HK-2 (cell line): Measurements from ENCODE around the gene DGAT2.

ENCODE experiments used
- DNase-seq: peaks from one replicate; pipeline ENCODE4 v3.0.0-alpha.2; 2018; ENCODE audit not compliant: unreplicated experiment

The DGAT2 gene

DNA sequence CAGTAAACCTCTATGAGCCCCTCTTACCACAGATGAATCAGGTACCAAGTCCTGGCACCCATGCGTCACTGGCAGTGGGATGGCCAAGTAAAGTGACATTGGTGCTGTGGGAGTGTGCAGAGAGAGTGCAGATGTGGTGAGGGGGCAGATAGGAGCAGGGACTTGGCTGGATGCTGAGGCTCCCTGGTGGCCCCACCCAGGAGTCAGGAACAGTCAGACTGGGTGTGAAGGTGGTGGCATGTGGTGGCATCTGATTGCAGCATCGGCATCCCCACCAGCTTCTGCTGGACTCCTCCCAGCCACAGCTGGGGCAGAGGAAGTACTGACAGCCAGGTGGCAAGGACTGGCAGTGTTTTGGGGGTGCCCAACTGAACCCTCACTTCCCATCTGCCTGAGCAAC lies 11.4 kb downstream of the DGAT2 start:
- no peak for DNase-seq

DNA sequence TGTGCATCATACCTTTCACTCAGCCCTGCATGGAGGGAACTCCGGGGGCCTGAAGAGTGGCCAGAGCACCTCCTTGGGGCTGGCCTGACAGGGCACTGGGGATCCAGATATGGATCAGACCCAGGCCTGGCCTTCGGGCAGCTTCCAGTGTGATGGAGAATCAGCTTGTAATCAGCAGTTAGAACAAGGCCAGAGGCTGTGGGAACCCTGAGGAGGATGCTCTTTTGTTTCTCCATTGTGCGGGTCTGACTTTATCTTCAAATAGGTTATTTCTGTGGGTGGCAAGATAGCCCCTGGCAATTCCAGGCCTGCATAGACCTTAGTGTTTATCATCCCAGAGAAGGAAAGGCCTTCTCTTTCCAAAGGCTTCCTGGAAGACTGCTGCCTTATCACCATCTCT lies 12.3 kb downstream of the DGAT2 start:
- DNase-seq: no peak

DNA sequence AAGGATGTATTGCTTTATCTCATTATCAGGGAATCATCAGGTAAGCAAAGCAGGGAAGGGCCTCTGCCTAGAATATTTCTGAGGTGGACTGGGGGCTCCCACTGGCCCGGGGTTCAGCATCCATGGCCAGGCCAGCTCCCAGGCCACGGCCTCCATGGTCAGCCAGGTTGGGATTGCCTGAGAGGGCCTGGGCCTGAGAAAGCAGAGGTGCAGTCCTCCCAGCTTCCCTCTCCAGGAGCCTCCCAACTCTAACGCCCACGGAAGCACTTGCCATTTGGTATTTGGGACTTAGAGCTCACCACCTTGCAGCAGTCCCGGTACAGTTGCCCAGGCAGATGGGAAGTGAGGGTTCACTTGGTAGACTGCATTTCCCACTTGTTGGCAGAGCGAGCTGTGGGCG lies 12.7 kb downstream of the DGAT2 start:
- no peak for DNase-seq

DNA sequence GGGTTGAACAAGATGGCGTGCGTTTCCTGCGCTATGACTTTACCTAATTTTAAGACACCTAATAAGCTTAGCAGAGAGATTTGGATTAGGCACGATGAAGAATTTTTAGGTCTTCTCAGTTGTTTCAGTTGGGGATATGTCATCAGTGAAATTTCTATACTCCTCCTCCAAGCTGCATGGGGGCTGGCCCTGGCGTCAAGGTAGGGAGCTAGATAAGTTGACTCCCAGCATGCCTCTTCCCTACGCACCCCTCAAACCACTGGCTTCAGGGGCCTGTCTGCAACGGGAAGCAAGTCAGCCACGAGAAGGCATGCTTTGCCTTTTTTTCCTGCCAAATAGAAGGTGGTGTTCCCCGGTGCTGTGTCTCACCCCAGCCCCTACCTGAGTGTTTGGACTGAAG lies 13.3 kb downstream of the DGAT2 start:
- no peak for DNase-seq

DNA sequence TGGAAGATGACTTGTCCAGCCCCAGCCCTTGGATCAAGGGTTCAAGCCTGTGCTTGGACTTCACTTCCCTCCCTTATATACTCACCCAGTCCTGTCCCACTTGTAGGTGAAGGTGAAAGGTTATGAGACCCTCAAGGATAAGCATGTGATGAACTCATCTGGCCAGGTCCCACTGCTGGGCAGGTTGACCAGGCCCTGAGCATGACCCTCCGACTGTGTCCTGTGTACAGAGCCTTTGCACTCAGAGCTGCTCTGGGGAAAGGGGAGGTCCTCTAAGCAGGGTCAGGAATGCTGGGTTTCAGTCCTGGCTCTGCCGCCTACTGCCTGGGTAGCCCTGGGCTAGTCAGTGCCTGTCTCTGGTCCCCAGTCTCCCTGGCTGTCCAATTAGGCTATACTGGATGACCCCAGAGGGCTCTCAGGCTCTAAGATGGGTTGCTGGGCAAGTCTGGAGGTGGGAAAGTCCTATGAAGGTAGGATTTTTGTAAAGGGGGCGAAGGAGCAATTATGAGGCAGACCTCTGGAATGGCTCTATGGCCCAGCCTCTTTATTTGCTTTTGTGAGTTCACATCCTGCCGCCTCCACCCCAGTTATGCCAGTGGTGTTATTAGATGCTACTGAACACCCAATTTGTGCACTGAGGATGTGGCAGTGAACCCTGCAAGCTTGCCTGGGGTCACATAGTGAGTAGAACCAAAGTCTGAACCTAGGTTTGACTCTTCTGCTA lies 14.1 kb downstream of the DGAT2 start:
- DNase-seq: no peak

DNA sequence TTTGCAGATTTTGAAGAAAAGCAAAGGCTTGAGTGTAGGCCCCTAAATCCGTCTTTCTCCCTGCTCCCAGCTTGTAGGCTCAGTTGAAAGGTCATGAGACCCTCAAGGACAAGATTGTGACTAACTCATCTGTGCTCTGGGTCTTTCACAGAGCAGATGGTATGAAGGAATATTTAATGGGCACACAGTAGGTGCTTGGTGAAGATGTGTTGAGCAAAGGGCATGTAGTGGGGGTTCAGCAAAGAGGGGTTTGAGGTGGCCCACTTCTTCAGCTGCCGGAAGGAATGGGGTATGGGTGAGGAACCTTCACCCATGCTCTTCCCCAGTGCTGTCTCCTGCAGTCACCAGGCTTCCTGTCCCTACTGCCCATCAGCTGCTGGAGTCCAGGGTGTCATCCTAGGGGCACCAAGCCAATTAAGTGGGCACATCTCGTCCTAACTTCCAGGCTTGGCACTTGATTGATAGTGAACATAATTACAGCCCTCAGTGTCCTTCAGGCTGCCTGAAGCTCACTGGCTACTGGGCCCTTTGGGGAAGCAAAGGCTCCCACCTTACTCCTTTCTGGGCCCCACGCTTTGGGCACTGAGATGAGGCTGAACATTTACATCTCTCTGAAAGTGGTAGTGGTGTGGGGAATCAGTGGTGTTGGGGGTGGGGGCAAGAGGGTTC lies 15.0 kb downstream of the DGAT2 start:
- no peak for DNase-seq

DNA sequence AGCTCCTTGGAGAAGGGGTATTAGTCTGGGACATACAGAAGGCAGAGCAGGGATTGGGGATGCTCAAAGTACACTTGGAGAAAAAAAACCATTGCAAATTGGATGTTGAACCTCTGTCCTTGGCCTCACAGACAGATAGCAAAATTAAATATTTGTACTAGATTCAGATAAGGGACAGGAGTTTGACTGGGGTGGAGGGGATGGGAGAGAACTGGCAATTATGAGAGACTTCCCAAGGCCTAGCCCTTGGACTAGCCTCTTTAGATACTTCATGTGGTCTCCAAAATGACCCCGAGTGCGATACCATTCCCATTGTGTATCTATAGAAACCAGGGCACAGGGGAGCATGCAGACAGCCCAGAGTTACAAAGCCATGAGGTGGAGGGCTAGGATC lies 15.5 kb downstream of the DGAT2 start:
- no peak for DNase-seq

DNA sequence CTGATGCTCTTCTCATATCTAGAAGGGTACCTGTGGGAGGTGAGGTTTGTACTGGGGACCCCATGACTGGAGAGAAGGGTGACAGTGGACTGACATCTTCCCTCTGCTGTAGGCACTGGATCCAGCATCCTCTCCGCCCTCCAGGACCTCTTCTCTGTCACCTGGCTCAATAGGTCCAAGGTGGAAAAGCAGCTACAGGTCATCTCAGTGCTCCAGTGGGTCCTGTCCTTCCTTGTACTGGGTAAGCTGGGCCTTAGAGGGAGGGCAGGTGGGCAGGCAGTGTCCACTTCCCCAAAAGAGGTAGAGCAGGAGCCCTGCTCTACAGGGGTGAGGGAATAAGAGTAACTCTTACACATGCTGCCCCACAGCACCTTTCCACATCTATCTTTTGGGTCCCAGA lies 15.9 kb downstream of the DGAT2 start:
- DNase-seq: no peak

DNA sequence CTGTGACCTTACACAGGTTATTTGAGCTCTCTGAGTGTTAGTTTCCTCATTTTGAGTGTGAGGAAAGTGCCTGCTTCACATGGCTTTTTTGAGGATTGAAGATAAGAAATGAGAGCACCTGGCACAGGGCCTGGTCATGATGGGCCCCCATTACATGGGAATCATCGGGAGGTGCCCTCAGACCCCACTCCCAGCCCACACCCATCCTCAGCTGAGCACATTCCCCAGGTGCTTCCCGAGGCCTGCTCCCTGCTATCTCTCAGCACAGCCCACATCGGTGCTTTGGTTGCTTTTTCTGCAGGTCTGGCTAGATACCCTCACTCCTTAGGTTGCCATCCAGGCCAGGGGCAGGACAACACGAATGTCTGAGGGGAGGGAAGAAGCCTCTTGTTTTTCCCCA lies 16.6 kb downstream of the DGAT2 start:
- no peak for DNase-seq

DNA sequence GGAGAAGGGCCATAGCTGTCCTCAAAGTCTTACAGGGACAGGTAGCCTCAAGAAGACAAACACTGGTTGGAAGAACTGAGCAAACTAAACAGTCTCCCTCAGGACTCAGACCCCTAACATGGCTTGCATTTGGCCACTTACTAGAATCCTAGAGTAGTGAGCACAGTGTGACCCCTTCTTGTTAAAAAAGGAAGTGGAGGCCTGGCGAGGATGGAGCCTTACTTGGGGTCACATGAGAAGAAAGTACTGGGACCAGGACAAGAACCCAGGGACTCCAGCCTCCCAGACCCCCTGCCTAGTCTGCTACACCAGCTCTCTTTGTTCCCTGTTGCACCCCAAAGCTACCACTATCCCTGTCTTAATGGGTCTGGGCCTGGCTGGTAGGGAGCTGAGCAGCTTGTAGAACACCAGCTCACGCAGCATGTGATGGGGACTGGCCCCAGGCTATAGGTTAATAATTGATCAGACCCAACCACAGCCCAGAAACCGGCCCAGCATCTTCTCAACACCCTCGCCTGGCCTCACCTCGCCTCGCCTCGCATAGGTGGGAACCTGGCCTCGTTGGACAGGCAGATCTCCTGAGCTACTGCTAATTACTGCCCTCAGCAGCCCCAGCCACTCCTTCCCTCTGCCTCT lies 17.6 kb downstream of the DGAT2 start:
- peak; percentile 31 for DNase-seq

DNA sequence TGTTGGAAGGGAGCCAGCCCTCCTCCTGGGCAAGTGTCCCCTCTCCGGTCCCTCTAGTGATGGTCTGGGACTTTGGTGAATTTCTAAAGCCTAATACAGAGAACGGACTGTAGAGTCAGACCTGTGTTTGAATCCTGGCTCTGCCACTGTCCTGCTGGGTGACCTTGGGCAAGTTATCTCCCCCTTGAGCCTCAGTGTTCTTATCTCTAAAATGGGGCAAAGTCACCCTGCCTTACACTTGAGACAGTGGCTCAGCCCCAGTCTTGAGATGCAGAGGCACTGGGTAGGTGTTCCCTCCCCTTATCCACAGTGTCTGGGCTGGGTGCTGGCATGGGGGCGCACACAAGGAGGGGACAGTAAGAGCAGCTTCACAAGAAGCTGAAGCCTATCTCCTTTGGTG lies 20.9 kb downstream of the DGAT2 start:
- no peak for DNase-seq

DNA sequence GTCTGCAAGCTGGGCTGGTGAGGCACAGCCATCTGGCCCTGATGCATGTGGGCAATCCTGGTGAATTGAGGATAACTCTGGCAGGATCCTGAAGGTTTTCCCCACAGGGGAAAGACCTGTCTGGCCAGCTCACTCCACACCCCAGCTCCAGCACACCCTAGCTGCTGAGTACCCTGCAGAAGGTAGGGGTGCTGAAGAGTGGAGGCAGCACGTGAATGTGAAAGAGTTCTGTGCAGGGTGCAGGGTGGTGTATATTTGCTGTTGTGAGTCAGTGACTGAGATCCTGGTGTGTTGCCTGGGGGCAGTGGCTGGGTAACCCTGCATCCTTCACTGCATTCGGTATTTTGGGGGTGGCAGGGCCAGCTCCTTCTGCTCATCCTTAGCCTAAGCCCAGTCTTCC lies 22.4 kb downstream of the DGAT2 start:
- DNase-seq: no peak

DNA sequence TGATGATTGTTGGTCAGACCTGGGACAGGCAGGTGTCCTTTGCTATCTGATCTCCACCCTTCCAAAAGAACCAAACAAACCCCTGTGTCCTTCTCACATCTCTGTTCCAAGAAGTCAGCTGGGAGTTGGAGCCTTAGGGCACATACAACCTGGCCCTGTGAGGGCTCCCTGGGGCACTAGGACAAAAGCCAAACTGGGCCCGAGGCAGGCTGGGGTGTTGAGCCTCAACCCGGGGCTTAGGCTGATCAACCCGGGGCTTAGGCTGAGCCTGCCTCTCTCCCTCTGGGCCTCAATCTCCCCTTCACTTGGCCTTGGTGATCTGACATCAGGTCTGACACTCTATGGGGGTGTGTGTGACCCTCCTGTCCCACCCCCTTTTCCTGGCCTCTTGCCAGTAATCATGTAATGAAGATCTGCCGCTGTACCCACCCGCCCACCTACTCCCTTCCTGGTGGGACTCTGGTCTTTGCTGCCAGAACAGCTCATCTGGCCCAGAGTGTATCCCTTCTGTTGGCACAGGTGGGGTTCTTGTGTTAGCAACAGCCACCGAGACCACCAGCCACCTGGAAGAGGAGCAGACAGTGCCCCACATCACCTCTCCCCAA lies 23.7 kb downstream of the DGAT2 start:
- no peak for DNase-seq

DNA sequence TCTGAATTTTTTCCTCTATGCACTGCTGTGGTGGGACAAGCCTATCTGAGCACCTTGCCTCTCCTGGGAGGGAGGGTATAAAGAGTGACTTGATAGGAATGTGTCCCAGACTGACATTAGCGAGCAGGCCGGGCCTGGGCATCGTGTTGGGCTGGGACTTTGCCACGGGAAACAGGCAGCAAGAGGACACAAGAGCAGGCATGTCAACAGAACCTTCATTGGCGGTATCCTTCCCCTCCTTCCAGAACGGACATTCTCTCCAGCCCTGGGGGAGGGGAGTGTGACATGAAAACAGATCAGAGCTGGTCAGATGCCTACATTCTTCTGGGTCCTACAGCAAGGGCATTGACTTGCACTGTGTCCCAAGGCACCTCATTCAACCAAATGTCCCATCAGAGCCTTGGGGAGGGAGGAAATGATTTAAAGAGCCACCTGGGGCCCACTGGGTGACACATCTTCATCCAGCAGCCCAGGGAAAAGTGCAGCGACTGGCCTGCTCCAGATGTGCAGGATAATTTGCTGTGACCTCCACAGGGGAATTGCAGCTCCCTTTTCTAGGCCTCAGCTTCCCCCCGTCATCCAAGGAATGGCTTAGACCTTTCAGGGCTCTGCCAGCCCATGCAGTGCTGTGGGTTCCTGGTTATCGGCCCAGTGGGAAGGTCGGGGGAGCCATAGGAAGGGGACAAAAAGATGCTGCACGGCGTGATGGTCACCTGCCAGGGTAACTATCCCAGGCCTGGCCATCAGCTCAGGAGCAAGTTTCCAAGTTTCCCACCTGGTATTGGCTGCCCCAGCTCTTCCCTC lies 24.6 kb downstream of the DGAT2 start:
- DNase-seq: no peak

DNA sequence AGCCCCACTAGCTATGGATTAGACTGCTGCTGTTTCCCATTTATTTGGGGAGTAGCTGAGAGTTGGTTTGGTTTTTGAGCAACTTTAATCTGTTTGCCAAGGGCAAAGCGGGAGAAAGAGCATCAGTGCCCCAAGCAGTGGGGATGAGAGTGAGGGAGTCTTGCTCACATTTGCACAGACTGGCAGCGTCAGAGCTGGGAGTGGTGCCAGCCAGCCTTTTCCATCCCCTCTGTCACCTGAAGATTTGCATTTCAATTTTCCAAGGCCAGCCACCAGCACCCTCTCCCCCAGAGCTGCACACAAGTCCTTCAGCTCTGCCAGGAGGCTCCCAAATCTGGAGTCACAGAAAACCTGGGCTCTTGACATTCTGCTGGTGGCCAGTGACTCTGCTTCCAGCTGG lies 25.4 kb downstream of the DGAT2 start:
- no peak for DNase-seq

DNA sequence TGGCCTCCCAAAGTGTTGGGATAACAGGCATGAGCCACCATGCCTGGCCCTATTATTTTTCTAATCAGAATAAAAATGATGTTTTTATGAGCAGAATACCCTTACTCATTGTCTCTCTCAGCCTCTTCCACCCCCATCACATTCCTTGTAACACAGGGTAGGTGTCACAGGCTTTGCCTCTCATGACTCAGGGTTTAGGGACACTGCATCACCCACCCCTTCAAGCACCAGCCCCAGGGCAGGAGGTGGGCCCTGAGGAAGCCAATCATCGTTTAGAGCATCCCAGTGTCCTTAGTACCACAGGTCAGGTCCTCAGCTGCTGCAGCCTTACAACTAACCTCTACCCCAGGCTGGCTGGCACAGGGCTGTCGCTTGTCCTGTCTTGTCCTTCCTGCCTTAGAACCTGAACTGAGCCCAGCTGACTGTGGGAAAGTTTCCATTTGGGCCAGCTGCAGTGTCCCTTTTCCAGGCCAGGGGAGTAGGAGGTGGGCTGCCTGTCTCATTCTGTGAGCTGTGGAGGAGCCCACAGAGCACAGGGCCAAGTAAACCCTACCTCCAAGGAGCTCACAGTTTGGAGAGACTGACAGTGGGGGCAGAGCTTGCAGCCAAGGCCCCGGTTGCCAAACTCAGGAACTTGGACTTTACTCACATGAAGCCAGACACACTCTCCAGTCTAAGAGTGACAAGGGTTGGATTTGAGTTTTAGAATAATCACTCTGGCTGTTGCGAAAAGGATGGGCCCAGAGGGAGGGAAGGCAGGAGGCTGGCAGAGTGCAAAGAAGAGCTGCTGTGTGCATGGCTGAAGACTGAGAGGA lies 26.9 kb downstream of the DGAT2 start:
- no peak for DNase-seq

DNA sequence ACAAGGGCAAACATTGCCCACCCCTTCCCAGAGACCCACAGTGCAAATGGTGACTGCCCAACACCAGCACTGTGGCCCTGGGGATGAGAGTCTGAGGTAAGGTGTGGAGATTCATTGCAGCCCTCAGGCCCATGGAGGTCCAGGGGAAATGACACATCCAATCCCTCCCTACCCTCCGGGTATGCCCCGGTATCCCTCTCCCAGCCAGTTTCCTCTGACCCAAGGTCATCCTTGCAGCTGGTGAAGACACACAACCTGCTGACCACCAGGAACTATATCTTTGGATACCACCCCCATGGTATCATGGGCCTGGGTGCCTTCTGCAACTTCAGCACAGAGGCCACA lies 27.5 kb downstream of the DGAT2 start:
- DNase-seq: no peak

DNA sequence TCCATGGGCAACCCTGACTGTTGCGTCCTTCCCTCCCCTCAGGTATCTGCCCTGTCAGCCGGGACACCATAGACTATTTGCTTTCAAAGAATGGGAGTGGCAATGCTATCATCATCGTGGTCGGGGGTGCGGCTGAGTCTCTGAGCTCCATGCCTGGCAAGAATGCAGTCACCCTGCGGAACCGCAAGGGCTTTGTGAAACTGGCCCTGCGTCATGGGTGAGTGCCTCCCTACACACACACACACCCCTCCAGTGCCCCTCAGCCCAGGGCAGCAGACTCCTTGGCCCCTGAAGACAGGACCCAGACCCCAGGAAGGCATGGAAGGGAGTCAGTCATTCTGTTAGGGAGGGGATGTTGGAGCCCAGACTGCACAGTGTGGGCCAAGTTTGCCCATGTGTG lies 28.5 kb downstream of the DGAT2 start:
- DNase-seq: peak; percentile 30

DNA sequence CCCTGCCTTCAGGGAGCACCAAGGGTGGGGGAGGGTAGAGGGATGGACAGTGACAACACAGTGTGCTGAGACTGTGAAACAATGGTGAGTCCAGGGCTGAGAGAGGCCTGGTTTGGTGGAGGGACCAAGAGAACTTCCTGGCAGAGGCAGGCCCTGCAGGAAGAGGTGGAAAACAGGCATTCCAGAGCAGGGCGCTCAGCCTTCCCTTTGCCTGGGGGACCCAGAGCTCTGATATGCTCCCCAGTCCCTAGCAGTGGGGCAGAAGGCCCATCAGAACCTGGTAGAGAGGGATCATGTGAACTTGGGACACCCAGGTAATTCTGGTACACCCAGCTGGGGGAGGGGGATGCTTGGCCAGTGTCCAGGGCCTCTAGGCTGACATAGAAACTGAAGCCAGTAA lies 29.2 kb downstream of the DGAT2 start:
- no peak for DNase-seq

DNA sequence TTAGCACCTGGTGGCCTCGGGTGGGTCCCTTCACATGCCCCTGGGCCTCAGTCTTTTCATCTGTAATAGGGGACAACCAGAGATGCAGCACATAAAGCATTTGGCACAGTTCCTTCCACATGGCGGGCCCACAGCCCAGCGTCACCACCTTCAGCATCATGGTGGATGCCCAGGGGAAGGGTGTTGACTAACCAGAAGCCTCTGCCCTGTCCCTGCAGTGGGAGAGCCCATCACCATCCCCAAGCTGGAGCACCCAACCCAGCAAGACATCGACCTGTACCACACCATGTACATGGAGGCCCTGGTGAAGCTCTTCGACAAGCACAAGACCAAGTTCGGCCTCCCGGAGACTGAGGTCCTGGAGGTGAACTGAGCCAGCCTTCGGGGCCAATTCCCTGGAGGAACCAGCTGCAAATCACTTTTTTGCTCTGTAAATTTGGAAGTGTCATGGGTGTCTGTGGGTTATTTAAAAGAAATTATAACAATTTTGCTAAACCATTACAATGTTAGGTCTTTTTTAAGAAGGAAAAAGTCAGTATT lies 31.6 kb downstream of the DGAT2 start:
- no peak for DNase-seq

DNA sequence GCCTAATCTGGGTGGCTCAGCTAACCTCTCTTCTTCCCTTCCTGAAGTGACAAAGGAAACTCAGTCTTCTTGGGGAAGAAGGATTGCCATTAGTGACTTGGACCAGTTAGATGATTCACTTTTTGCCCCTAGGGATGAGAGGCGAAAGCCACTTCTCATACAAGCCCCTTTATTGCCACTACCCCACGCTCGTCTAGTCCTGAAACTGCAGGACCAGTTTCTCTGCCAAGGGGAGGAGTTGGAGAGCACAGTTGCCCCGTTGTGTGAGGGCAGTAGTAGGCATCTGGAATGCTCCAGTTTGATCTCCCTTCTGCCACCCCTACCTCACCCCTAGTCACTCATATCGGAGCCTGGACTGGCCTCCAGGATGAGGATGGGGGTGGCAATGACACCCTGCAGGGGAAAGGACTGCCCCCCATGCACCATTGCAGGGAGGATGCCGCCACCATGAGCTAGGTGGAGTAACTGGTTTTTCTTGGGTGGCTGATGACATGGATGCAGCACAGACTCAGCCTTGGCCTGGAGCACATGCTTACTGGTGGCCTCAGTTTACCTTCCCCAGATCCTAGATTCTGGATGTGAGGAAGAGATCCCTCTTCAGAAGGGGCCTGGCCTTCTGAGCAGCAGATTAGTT lies 32.3 kb downstream of the DGAT2 start:
- DNase-seq: no peak
